OCI-LY1 (cell line): ENCODE measurements around the gene PLIN4.

ENCODE experiments used
- H2AFZ ChIP-seq: fragments of 200-600 bp; sonication (generic), shearing (Covaris generic); 2 replicates; pipeline ENCODE4 v1.6.0; 2014; ENCODE audit warnings: antibody characterized with exemption, mild to moderate bottlenecking, low read length
- H3F3A ChIP-seq: fragments of 200-600 bp; sonication (generic), shearing (Covaris generic); 2 replicates; pipeline ENCODE4 v1.6.0; 2014; ENCODE audit warnings: mild to moderate bottlenecking, antibody characterized with exemption, low read length, moderate library complexity; ENCODE audit not compliant: insufficient read depth
- H3K27ac ChIP-seq: fragments of 200-600 bp; sonication (generic); 2 replicates; pipeline ENCODE4 v1.5.1; 2014; ENCODE audit warnings: low read length, mixed run types, mild to moderate bottlenecking, low read depth; ENCODE audit not compliant: poor library complexity, severe bottlenecking
- H3K27me3 ChIP-seq: fragments of 200-600 bp; sonication (generic); 2 replicates; pipeline ENCODE4 v1.6.0; 2014; ENCODE audit warnings: antibody characterized with exemption, mild to moderate bottlenecking, low read length, moderate library complexity; ENCODE audit not compliant: insufficient read depth
- H3K36me3 ChIP-seq: fragments of 200-600 bp; sonication (generic); 2 replicates; pipeline ENCODE4 v1.6.1; 2014; ENCODE audit warnings: mild to moderate bottlenecking, antibody characterized with exemption, low read length, moderate library complexity, mixed read lengths; ENCODE audit not compliant: insufficient read depth
- H3K4me1 ChIP-seq: fragments of 200-600 bp; sonication (generic); 2 replicates; pipeline ENCODE4 v1.5.1; 2014; ENCODE audit warnings: mild to moderate bottlenecking, low read length, moderate library complexity; ENCODE audit not compliant: insufficient read depth, severe bottlenecking
- H3K4me2 ChIP-seq: fragments of 200-600 bp; sonication (generic), shearing (Covaris generic); 2 replicates; pipeline ENCODE4 v1.6.1; 2014; ENCODE audit warnings: low read length
- H3K4me3 ChIP-seq: fragments of 200-600 bp; sonication (generic); 2 replicates; pipeline ENCODE4 v1.5.1; 2014; ENCODE audit warnings: low read length, low read depth, mild to moderate bottlenecking, mixed read lengths; ENCODE audit not compliant: poor library complexity, severe bottlenecking
- H3K79me2 ChIP-seq: fragments of 200-600 bp; shearing (Covaris generic); 2 replicates; pipeline ENCODE4 v1.6.1; 2016; ENCODE audit warnings: mixed run types, low read length, mixed read lengths; ENCODE audit not compliant: insufficient read depth
- H3K9ac ChIP-seq: fragments of 200-600 bp; sonication (generic), shearing (Covaris generic); 2 replicates; pipeline ENCODE4 v1.6.1; 2014; ENCODE audit warnings: mild to moderate bottlenecking, low read length, mixed read lengths
- H3K9me2 ChIP-seq: fragments of 200-600 bp; sonication (generic), shearing (Covaris generic); 2 replicates; pipeline ENCODE4 v1.6.1; 2014; ENCODE audit warnings: low read depth, mild to moderate bottlenecking, low read length, mixed read lengths
- H3K9me3 ChIP-seq: fragments of 200-600 bp; shearing (Covaris generic); 2 replicates; pipeline ENCODE4 v1.6.1; 2014; ENCODE audit warnings: low read length, mixed read lengths
- H4K20me1 ChIP-seq: fragments of 200-600 bp; sonication (generic), shearing (Covaris generic); 2 replicates; pipeline ENCODE4 v1.6.0; 2016; ENCODE audit warnings: mild to moderate bottlenecking, low read length; ENCODE audit not compliant: insufficient read depth
- EZH2 ChIP-seq: fragments of 200-600 bp; sonication (generic), shearing (Covaris generic); IDR thresholded peaks from 2 replicates; pipeline ENCODE4 v1.8.0; 2017; ENCODE audit warnings: borderline replicate concordance, mixed run types, mild to moderate bottlenecking, antibody characterized with exemption, low read length, moderate library complexity, mixed read lengths
- TF ChIP-seq, protein P1 (sequence below): fragments of 200-600 bp; sonication (generic), shearing (Covaris generic); IDR thresholded peaks from 2 replicates; pipeline ENCODE4 v1.5.1; 2017; ENCODE audit warnings: mild to moderate bottlenecking, antibody characterized with exemption, low read length, moderate library complexity, mixed read lengths

Gene PLIN4

DNA sequence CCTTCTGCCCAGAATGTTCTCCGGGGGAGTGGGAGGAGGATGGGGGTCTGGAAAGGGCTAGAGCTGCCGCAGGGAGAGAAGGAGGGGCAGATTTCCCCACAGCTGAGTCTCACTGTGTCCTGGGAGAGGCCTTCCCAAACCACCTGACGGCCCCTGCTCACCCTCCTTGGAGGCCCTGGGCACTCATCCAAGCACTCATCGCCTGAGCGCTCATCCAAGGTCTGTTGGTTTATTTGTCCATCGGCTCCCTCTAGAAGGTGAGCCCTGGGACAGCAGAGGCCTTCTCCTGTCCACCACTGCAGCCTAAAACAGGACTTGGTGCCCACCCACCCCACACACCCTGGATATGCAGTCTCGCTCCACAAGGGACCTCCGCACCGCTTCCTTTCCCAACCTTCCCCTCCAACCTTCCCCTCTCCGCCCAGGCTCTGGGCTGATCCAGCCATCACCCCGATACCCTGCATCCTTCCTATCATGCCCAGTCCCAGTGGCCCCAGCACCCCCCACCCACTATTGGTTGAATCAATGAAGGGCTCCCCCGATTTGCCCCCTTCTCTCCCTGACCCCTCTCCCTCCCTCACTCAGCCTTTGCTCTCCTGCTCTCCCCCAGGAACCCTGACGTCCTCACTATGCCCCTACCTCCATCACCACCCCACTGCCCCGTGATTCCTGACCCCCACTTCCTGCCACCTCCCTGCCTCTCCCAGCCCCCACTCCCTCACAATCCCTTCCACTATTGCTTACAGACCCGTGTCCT lies 62.4 kb downstream of the PLIN4 start:
- H3K4me2 ChIP-seq: peak overlapping the region; percentile 86
- H3K9me3 ChIP-seq: no peaks in the 10 kb centered on the region
- H3K79me2 ChIP-seq: no peaks in the 10 kb centered on the region
- TF ChIP-seq, protein P1, sequence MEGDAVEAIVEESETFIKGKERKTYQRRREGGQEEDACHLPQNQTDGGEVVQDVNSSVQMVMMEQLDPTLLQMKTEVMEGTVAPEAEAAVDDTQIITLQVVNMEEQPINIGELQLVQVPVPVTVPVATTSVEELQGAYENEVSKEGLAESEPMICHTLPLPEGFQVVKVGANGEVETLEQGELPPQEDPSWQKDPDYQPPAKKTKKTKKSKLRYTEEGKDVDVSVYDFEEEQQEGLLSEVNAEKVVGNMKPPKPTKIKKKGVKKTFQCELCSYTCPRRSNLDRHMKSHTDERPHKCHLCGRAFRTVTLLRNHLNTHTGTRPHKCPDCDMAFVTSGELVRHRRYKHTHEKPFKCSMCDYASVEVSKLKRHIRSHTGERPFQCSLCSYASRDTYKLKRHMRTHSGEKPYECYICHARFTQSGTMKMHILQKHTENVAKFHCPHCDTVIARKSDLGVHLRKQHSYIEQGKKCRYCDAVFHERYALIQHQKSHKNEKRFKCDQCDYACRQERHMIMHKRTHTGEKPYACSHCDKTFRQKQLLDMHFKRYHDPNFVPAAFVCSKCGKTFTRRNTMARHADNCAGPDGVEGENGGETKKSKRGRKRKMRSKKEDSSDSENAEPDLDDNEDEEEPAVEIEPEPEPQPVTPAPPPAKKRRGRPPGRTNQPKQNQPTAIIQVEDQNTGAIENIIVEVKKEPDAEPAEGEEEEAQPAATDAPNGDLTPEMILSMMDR: no peak
- no peaks in the 10 kb centered on the region for H4K20me1 ChIP-seq
- peaks cover 24% of the 10 kb centered on the region for H3K4me1 ChIP-seq
- H3K9me2 ChIP-seq: no peaks in the 10 kb centered on the region
- H3K4me3 ChIP-seq: peak overlapping the region; percentile 70
- H2AFZ ChIP-seq: no peak overlapping the region
- no peaks in the 10 kb centered on the region for H3F3A ChIP-seq
- no peak overlapping the region for H3K27ac ChIP-seq
- no peaks in the 10 kb centered on the region for H3K27me3 ChIP-seq
- peaks cover 17% of the 10 kb centered on the region; the same call in 1 of the 2 replicates for H3K36me3 ChIP-seq
- peak overlapping the region; percentile 67; the same call in 1 of the 2 replicates for H3K9ac ChIP-seq

DNA sequence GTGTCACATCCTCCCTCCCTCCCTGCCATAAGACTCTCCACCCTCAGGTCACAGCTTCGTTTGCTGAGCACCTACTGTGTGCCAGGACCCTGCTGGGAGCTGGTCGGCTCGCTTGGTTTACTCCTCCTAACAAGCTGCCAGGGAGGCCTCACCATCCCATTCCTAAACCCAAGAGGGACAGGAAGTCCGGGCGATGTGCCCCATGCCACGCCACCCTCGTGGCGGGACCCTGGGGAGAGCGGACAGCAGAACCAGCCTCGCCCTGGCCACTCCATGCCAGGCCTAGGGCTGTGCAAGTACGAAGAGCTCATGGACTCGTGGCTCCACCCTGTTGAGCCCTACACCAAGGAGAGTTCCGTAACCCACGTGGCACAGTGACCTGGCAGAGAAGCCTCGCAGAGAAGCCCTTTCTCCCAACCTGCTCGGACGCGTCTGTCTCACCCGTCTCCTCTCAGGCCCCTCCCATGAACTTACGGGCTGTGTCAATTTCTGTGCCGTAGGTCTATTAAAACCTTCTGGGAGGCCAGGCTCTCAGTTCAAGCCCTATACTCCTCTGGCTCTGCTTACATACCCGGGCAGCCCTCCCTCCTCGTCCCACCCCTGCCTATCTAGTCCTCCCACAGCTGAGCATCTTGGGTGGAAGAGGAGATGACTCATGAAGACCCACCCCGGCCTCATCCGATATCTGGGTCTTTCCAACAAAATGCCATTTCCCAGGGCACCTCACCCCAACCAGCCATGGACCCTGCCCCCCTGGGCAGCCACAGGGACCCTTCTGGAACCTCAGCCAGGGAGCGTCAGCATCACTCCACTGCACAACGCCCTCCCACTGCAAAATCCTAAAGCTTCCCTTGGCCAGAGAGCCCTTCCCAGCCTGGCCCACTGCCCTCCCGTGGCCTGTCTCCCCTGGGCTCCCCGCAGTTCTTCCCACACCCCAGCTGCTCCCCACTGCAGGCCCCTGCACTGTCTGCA lies 63.3 kb downstream of the PLIN4 start:
- Histone ChIP-seq H2AFZ (no peak overlapping the region), H3K9ac (no peak overlapping the region), H3K36me3 (peaks cover 17% of the 10 kb centered on the region; the same call in 1 of the 2 replicates)

DNA sequence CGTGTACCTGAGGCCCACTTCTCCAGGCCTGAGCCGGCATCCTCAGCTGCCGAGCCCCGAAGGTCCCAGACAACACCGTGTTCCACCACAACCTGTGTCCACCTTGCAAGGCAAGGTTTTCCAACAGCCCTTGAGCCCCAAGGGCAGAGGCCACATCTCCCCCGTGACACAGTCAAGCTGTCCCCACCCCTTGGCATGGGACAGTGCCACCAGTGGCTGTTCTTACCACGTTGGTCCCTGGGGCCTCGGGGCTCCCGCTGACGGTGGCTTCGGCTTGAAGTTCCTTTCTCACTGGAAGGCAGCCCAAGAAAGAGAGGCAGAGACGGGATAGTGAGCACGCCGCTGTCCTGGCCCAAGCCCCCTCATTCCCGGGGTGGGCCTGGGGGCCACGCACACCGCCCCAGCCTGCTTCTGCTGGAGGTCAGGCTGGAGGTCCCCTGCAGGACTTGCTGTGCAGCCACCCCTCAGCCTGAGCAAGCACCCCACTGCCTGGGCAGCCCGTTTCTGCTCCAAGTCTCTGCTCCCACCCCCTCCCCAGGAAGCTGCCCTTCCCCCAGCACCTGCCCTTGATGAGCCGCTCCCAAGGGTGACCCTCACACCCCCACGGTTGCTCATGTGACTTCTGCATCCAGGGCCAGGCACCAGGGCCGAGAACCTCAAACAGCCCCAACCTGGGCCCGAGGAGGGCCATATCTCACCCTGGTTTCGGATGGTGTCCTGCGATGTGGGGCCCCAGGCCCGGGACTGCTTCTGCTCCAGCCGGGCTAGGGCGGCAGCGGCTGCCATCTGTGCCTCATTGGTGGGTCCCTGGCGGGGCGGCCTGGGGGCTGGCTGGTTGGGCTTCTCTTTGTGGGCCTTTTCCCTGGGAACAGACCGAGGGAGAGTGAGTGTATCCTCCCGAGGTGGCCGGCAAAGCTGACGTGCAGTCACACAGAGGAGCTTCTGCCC lies 64.8 kb downstream of the PLIN4 start:
- TF ChIP-seq, protein P1: no peak
- no peak for TF ChIP-seq EZH2
- Histone ChIP-seq H3K9me2 (no peaks in the 10 kb centered on the region), H2AFZ (no peak overlapping the region), H3K9me3 (no peaks in the 10 kb centered on the region), H4K20me1 (no peaks in the 10 kb centered on the region), H3K27ac (no peak overlapping the region), H3F3A (no peaks in the 10 kb centered on the region), H3K27me3 (no peaks in the 10 kb centered on the region), H3K4me1 (peaks cover 24% of the 10 kb centered on the region), H3K9ac (no peak overlapping the region), H3K4me2 (no peak overlapping the region), H3K4me3 (no peak overlapping the region), H3K79me2 (no peaks in the 10 kb centered on the region), H3K36me3 (peaks cover 31% of the 10 kb centered on the region; the same call in 1 of the 2 replicates)

More for the DNA sequence above, 63.3 kb downstream of the PLIN4 start:
- TF ChIP-seq, protein P1: no peak
- no peak for TF ChIP-seq EZH2
- H4K20me1 ChIP-seq: no peaks in the 10 kb centered on the region
- H3K79me2 ChIP-seq: no peaks in the 10 kb centered on the region
- no peaks in the 10 kb centered on the region for H3F3A ChIP-seq
- no peak overlapping the region; the same call in 1 of the 2 replicates for H3K4me2 ChIP-seq
- H3K27ac ChIP-seq: no peak overlapping the region
- no peak overlapping the region for H3K4me3 ChIP-seq
- no peaks in the 10 kb centered on the region for H3K27me3 ChIP-seq
- H3K4me1 ChIP-seq: peaks cover 24% of the 10 kb centered on the region
- H3K9me2 ChIP-seq: no peaks in the 10 kb centered on the region
- no peaks in the 10 kb centered on the region for H3K9me3 ChIP-seq
